H1 (cell line): ENCODE measurements around the gene NUB1. TPM values are rescaled to one million over a fixed set of nuclear protein-coding genes. Genes with fewer than 3 reads are reported as not detected.

Experiments
- CHD1 ChIP-seq: IDR thresholded peaks from 2 replicates; pipeline ENCODE4 v1.6.1; 2012; ENCODE audit warnings: low read depth, low read length, improper control_type of control experiment
- HDAC6 ChIP-seq: IDR thresholded peaks from one replicate; pipeline ENCODE4 v1.7.1; 2012; ENCODE audit warnings: low read depth, mild to moderate bottlenecking, inconsistent platforms, low read length, moderate library complexity
- RNF2 ChIP-seq: fragments of 200-900, 300-1000 bp; sonication (generic); IDR thresholded peaks from 2 replicates; pipeline ENCODE4 v1.7.1; 2016; ENCODE audit warnings: borderline replicate concordance, low read depth, mild to moderate bottlenecking, antibody characterized with exemption, low read length; ENCODE audit not compliant: poor library complexity, severe bottlenecking; ENCODE audit errors: missing control alignments
- TAF1 ChIP-seq: IDR thresholded peaks from 2 replicates; pipeline ENCODE4 v1.6.1; 2011; ENCODE audit warnings: mild to moderate bottlenecking, low read depth, low read length
- ZNF274 ChIP-seq: IDR thresholded peaks from 2 replicates; pipeline ENCODE4 v1.7.0; 2012; ENCODE audit warnings: low read length, borderline replicate concordance; ENCODE audit errors: extremely low read depth
- polyA plus RNA-seq, 7 experiments: library from polyadenylated mRNA; depleted of rRNA in 3 of 7; stranded (reverse) in 5 of 7; unstranded in 2 of 7; fragments of >200 nt in 5 of 7; fragments of 200-250 nt in 2 of 7; gene quantifications; 1 replicate in 5 of 7; 2 replicates in 1 of 7; 4 replicates in 1 of 7; pipeline versions ENCODE4 v1.2.1 to v1.2.3, GENCODE V29; 2011 to 2013; ENCODE audit warnings: missing spikeins in 2 of 7, mixed read lengths in 2 of 7
- total RNA-seq: library from RNA; stranded (reverse); fragmentation: NEBNext Ultra II Directional; extraction: Animal tissue kit (Norgen Biotek cat#: 25700); gene quantifications from 2 replicates; pipeline ENCODE4 v1.2.1, GENCODE V29; 2021
- TF ChIP-seq, protein P1 (sequence below): fragments of 300-600 bp; sonication (generic); IDR thresholded peaks from 2 replicates; pipeline ENCODE4 v1.7.1; 2012; ENCODE audit warnings: low read length, moderate library complexity, mild to moderate bottlenecking, inconsistent platforms; ENCODE audit not compliant: insufficient replicate concordance
- TF ChIP-seq, protein P2 (sequence below): IDR thresholded peaks from 2 replicates; pipeline ENCODE4 v1.6.1; 2011; ENCODE audit warnings: low read length, improper control_type of control experiment

The NUB1 gene
- total and polyA plus RNA-seq, 2 of the 8 experiments (the other 6 are each of a cell fraction or from before 2014, with no cell fraction given): 22.1 to 43.5 TPM

DNA sequence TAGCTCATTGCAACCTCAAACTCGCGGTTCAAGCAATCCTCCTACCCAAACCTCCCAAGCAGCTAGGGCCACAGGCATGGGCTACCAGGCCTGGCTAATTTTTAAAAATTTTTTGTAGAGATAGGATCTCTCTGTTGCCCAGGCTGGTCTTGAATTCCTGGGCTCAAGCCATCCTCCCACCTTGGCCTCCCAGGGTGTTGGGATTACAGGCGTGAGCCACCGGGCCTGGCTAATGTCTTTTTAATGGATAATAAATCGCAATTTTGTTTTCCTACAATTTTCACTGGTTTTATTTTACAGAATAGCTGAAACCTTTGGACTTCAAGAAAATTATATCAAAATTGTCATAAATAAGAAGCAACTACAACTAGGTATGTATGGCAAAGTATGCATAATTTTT is 10.9 kb downstream of the NUB1 start (continued):
- TF ChIP-seq, protein P1, sequence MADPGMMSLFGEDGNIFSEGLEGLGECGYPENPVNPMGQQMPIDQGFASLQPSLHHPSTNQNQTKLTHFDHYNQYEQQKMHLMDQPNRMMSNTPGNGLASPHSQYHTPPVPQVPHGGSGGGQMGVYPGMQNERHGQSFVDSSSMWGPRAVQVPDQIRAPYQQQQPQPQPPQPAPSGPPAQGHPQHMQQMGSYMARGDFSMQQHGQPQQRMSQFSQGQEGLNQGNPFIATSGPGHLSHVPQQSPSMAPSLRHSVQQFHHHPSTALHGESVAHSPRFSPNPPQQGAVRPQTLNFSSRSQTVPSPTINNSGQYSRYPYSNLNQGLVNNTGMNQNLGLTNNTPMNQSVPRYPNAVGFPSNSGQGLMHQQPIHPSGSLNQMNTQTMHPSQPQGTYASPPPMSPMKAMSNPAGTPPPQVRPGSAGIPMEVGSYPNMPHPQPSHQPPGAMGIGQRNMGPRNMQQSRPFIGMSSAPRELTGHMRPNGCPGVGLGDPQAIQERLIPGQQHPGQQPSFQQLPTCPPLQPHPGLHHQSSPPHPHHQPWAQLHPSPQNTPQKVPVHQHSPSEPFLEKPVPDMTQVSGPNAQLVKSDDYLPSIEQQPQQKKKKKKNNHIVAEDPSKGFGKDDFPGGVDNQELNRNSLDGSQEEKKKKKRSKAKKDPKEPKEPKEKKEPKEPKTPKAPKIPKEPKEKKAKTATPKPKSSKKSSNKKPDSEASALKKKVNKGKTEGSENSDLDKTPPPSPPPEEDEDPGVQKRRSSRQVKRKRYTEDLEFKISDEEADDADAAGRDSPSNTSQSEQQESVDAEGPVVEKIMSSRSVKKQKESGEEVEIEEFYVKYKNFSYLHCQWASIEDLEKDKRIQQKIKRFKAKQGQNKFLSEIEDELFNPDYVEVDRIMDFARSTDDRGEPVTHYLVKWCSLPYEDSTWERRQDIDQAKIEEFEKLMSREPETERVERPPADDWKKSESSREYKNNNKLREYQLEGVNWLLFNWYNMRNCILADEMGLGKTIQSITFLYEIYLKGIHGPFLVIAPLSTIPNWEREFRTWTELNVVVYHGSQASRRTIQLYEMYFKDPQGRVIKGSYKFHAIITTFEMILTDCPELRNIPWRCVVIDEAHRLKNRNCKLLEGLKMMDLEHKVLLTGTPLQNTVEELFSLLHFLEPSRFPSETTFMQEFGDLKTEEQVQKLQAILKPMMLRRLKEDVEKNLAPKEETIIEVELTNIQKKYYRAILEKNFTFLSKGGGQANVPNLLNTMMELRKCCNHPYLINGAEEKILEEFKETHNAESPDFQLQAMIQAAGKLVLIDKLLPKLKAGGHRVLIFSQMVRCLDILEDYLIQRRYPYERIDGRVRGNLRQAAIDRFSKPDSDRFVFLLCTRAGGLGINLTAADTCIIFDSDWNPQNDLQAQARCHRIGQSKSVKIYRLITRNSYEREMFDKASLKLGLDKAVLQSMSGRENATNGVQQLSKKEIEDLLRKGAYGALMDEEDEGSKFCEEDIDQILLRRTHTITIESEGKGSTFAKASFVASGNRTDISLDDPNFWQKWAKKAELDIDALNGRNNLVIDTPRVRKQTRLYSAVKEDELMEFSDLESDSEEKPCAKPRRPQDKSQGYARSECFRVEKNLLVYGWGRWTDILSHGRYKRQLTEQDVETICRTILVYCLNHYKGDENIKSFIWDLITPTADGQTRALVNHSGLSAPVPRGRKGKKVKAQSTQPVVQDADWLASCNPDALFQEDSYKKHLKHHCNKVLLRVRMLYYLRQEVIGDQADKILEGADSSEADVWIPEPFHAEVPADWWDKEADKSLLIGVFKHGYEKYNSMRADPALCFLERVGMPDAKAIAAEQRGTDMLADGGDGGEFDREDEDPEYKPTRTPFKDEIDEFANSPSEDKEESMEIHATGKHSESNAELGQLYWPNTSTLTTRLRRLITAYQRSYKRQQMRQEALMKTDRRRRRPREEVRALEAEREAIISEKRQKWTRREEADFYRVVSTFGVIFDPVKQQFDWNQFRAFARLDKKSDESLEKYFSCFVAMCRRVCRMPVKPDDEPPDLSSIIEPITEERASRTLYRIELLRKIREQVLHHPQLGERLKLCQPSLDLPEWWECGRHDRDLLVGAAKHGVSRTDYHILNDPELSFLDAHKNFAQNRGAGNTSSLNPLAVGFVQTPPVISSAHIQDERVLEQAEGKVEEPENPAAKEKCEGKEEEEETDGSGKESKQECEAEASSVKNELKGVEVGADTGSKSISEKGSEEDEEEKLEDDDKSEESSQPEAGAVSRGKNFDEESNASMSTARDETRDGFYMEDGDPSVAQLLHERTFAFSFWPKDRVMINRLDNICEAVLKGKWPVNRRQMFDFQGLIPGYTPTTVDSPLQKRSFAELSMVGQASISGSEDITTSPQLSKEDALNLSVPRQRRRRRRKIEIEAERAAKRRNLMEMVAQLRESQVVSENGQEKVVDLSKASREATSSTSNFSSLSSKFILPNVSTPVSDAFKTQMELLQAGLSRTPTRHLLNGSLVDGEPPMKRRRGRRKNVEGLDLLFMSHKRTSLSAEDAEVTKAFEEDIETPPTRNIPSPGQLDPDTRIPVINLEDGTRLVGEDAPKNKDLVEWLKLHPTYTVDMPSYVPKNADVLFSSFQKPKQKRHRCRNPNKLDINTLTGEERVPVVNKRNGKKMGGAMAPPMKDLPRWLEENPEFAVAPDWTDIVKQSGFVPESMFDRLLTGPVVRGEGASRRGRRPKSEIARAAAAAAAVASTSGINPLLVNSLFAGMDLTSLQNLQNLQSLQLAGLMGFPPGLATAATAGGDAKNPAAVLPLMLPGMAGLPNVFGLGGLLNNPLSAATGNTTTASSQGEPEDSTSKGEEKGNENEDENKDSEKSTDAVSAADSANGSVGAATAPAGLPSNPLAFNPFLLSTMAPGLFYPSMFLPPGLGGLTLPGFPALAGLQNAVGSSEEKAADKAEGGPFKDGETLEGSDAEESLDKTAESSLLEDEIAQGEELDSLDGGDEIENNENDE: no peak
- TF ChIP-seq, protein P2, sequence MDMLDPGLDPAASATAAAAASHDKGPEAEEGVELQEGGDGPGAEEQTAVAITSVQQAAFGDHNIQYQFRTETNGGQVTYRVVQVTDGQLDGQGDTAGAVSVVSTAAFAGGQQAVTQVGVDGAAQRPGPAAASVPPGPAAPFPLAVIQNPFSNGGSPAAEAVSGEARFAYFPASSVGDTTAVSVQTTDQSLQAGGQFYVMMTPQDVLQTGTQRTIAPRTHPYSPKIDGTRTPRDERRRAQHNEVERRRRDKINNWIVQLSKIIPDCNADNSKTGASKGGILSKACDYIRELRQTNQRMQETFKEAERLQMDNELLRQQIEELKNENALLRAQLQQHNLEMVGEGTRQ: no peak
- TF ChIP-seq HDAC6 (no peak), TAF1 (no peak), CHD1 (no peak), ZNF274 (no peak), RNF2 (no peak)
